ENCODE results near the gene SURF2.

The SURF2 gene

GRCh38 chr9:133344071-133344470 is 12.3 kb upstream of the SURF2 start:
- Histone ChIP-seq H3K27me3 (ENCODE audit: insufficient read depth, low read depth) (no peaks in the 10 kb centered on the region), H4K20me1 (ENCODE audit: insufficient read depth) (no peaks in the 10 kb centered on the region), H3K9ac (no peak overlapping the region), H3K4me3 (IDR thresholded peaks at IDR 0.05; ENCODE audit: insufficient read depth, low read depth, low read length) (no peak overlapping the region), H2AFZ (ENCODE audit: low read depth) (no peak overlapping the region), H3K4me2 (no peak overlapping the region), H3K4me1 (ENCODE audit: low read depth, poor library complexity, severe bottlenecking) (peaks cover 9% of the 10 kb centered on the region), H3K36me3 (ENCODE audit: insufficient read depth) (peaks cover 3% of the 10 kb centered on the region), H3K27ac (no peak overlapping the region), H3K79me2 (ENCODE audit: insufficient read depth, low read depth) (peaks cover 30% of the 10 kb centered on the region)
- TF ChIP-seq CTCF (conservative IDR thresholded peaks at IDR 0.05; ENCODE audit: low read depth, low read length), result no peak

GRCh38 chr9:133344979-133345378 is 11.4 kb upstream of the SURF2 start:
- Histone ChIP-seq H3K27ac (no peak overlapping the region), H3K4me1 (ENCODE audit: low read depth, poor library complexity, severe bottlenecking) (peaks cover 16% of the 10 kb centered on the region), H3K36me3 (ENCODE audit: insufficient read depth) (peaks cover 12% of the 10 kb centered on the region)

GRCh38 chr9:133345596-133345995 is 10.8 kb upstream of the SURF2 start:
- TF ChIP-seq CTCF (conservative IDR thresholded peaks at IDR 0.05; ENCODE audit: low read depth, low read length), result no peak
- Histone ChIP-seq H3K27ac (no peak overlapping the region), H4K20me1 (ENCODE audit: insufficient read depth) (peaks cover 2% of the 10 kb centered on the region; the same call in 1 of the 2 replicates), H3K4me3 (IDR thresholded peaks at IDR 0.05; ENCODE audit: insufficient read depth, low read depth, low read length) (no peak overlapping the region), H2AFZ (ENCODE audit: low read depth) (no peak overlapping the region), H3K27me3 (ENCODE audit: insufficient read depth, low read depth) (no peaks in the 10 kb centered on the region), H3K79me2 (ENCODE audit: insufficient read depth, low read depth) (peaks cover 38% of the 10 kb centered on the region), H3K9ac (no peak overlapping the region), H3K4me1 (ENCODE audit: low read depth, poor library complexity, severe bottlenecking) (peaks cover 20% of the 10 kb centered on the region), H3K4me2 (no peak overlapping the region), H3K36me3 (ENCODE audit: insufficient read depth) (peaks cover 18% of the 10 kb centered on the region)

More at GRCh38 chr9:133344979-133345378, 11.4 kb upstream of the SURF2 start:
- Histone ChIP-seq H2AFZ (ENCODE audit: low read depth) (no peak overlapping the region), H4K20me1 (ENCODE audit: insufficient read depth) (no peaks in the 10 kb centered on the region), H3K27me3 (ENCODE audit: insufficient read depth, low read depth) (no peaks in the 10 kb centered on the region), H3K9ac (no peak overlapping the region), H3K79me2 (ENCODE audit: insufficient read depth, low read depth) (peaks cover 38% of the 10 kb centered on the region), H3K4me2 (no peak overlapping the region), H3K4me3 (IDR thresholded peaks at IDR 0.05; ENCODE audit: insufficient read depth, low read depth, low read length) (no peak overlapping the region)
- TF ChIP-seq CTCF (conservative IDR thresholded peaks at IDR 0.05; ENCODE audit: low read depth, low read length), result no peak

GRCh38 chr9:133346021-133346785 is 10.1 kb upstream of the SURF2 start:
- Histone ChIP-seq H3K79me2 (ENCODE audit: insufficient read depth, low read depth) (peaks cover 38% of the 10 kb centered on the region), H2AFZ (ENCODE audit: low read depth) (no peak overlapping the region), H3K9ac (no peak overlapping the region; the same call in 1 of the 2 replicates), H3K4me1 (ENCODE audit: low read depth, poor library complexity, severe bottlenecking) (peaks cover 20% of the 10 kb centered on the region), H3K36me3 (ENCODE audit: insufficient read depth) (peaks cover 24% of the 10 kb centered on the region), H3K4me2 (peak overlapping the region; percentile 87), H4K20me1 (ENCODE audit: insufficient read depth) (peaks cover 7% of the 10 kb centered on the region; the same call in 1 of the 2 replicates), H3K27ac (no peak overlapping the region), H3K4me3 (IDR thresholded peaks at IDR 0.05; ENCODE audit: insufficient read depth, low read depth, low read length) (no peak overlapping the region), H3K27me3 (ENCODE audit: insufficient read depth, low read depth) (no peaks in the 10 kb centered on the region)
- no peak for TF ChIP-seq CTCF (conservative IDR thresholded peaks at IDR 0.05; ENCODE audit: low read depth, low read length)
